Measurements from ENCODE around the gene HELZ2. TPM values are rescaled to one million over a fixed set of nuclear protein-coding genes. Genes with fewer than 3 reads are reported as not detected.
"Not testable (repeated sequence)": the region's sequence is repeated elsewhere in the genome, so short reads cannot be mapped to it uniquely, and the experiment has no call there.

HELZ2 gene
- polyA plus RNA-seq, 6 donors from 2014 or later, result 2.5 to 11.6 (median 9.3) TPM

DNA sequence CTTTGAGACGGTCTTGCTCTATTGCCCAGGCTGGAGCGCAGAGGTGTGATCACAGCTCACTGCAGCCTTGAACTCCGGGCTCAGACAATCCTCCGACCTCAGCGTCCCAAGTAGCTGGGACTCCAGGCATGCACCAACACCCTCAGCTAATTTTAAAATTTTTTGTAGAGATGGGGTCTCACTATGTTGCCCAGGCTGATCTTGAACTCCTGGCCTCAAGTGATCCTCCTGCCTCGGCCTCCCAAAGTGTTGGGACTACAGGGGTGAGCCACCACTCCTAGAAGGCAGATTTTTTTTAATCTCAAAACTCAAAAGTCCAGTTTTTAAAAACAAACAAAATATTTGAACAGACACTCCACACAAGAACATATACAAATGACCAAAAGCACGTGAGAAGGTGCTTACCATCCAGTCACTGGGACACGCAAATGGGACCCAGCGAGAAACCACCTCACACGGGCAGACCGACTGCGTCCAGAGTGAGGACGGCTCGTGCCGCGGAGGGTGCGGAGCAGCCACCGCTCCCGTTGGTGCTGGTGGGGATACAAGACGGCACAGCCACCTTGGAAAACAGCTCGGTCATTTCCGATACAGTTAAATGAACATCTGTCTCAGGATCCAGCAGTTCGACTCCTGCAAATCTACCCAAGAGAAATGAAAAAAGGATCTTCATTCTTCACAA is 8.5 kb upstream of the HELZ2 start:
- peaks cover 8 to 10% (median 9%) of the 10 kb centered on the region in 3 donors for H3K4me1 Mint-ChIP-seq
- peak overlapping the region in 1 of 6 donors; percentile 87 for H3K27ac Mint-ChIP-seq
- H3K4me3 Mint-ChIP-seq, result no peak overlapping the region
- no peaks in the 10 kb centered on the region for H3K36me3 Mint-ChIP-seq
- no peaks in the 10 kb centered on the region for H3K27me3 Mint-ChIP-seq
- DNase-seq, result no peak
- no peaks in the 10 kb centered on the region for H3K9me3 Mint-ChIP-seq
- ATAC-seq (ENCODE audit: low read depth in 2 of 2), result no peak

DNA sequence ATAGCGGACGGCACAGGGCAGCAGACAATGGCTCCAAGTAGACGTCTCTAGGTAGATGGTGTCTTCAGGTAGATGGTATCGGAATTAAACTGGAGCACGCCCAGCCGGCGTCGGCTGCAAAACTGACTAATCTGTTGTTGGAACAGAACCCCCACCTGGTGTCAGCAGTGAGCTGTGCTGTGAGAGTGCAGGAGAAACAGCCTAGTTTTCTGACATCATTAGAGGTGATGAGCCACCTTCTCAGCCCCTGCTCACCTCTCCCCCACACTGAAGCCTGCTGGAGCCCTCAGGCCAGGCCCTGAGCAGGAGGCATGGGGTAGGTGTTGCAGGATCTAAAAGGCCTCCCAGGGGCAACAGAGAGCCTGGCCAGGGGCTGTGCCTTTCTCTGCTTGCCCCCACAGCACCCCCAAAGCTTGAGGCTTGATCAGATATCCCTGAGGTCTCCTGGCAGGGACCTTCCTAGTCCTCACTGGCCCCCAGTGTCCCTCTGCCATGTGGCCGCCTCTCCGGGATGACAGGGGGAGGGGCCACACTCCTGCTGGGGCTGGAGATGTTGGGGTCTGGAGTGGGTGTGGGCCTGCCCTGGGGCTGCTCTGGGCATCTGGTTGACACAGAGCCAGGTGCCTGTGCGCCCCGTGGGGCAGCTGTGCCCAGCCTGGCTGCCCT is 6.9 kb upstream of the HELZ2 start:
- Mint-ChIP-seq H3K27ac (no peak overlapping the region), H3K4me3 (peak overlapping the region in 1 of 8 donors; percentile 22), H3K27me3 (no peaks in the 10 kb centered on the region), H3K36me3 (no peaks in the 10 kb centered on the region), H3K4me1 (peaks cover 7 to 11% (median 8%) of the 10 kb centered on the region in 3 donors), H3K9me3 (no peaks in the 10 kb centered on the region)
- DNase-seq, result peak; percentile 67
- ATAC-seq (ENCODE audit: low read depth in 2 of 2), result peak; percentile 97 to 98

DNA sequence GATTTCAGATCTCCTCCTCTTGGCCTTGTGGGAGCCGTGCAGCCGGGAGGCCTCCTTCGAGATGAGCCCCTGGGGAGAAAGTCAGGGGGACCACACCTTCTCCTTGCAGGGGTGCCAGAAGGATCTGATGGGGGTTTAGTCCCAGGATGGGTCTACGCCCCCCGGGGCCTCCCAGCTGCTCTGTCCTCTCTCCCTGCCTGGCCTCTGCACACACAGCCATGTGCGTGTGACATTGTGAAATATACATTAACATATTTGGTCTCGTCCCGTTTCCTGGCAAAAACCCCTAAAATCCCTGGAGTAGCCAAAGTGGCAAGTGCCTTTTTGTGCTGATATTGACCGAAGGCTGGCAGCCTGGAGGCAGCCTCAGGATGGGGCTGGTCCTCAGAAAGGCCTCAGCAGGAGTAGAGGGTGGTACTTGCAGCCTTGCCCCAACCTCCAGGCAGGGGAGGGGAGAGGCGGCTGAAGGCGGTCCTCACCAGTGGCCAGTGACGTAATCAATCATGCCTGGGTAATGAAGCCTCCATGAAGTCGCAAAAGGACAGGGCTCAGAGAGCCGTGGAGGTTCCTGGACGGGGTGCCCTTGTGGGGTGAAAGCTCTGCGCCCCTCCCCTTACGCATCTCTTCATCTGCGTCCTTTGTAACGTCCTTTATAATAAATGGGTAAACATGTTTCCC is 5.1 kb upstream of the HELZ2 start:
- DNase-seq (no peak), ATAC-seq (ENCODE audit: low read depth in 2 of 2) (no peak)
- H3K4me3 Mint-ChIP-seq, result peak overlapping the region in 1 of 8 donors; percentile 7
- H3K36me3 Mint-ChIP-seq, result no peaks in the 10 kb centered on the region
- peak overlapping the region in 1 of 6 donors; percentile 29 for H3K27ac Mint-ChIP-seq
- no peaks in the 10 kb centered on the region for H3K9me3 Mint-ChIP-seq
- no peaks in the 10 kb centered on the region for H3K27me3 Mint-ChIP-seq
- peaks cover 8 to 11% (median 9%) of the 10 kb centered on the region in 3 donors for H3K4me1 Mint-ChIP-seq

DNA sequence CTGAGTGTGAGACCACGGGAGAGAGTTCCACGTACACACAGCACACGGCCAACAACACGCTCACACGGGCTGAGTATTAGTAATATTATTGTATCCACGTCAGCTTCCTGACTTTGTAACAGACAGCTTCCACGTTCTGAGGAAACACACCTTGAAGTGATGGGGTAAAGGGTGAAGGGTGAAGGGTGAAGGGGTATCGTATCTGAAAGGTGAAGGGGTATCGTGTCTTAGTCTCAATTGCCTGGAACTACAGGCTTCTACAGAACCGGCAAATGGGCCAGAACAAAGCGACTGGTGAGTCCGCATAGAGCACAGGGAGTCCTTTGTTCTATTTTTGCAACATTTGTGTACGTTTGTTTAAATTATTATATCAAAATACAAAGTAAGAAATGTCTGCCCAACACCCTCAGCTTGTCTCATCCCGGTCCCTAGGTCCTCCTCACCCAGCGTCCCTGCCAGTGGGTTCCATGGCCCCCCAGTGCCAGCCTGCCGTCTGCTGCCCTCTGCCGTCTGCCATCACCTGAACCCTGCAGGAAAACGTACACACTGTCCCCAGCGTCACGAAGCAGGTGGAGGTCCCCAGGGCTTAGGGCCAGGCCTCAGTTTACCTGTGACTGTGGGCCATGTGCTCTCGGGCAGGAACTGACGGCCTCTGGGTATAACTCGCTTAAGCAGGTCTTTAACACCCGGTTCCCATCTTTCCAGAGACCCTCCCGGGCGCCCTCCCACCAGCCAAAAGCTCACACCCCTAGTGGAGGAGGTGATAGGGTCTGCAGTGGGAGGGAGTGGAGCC is 4.4 kb upstream of the HELZ2 start:
- no peaks in the 10 kb centered on the region for H3K27me3 Mint-ChIP-seq
- peak overlapping the region in 1 of 6 donors; percentile 44 for H3K27ac Mint-ChIP-seq

DNA sequence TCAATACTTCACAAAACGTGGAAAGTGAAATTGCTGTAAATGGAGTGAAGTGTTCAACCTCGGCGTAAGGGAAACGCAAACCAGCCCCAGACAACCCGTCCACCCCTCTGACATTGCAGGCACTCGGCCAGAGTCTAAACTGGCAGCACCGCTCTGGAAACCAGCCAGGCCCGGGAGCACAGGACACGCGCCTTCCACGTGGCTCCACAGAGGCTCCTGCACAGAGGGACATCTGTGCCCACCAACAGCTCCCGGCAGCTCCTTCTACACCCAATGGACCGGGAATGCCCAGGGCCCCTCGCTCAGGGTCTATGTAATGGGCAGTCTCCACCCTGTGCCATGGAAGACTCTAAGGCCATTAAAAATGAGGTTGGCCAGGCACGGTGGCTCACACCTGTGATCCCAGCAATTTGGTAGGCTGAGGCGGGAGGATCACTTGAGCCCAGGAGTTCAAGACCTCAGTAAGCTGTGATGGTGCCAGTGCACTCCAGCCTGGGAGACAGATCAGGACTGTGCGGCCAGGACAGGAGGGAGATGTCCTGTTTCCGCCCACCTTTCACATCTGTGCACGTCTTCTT is 3.4 kb upstream of the HELZ2 start:
- Mint-ChIP-seq H3K9me3 (no peaks in the 10 kb centered on the region), H3K27me3 (no peaks in the 10 kb centered on the region), H3K36me3 (no peaks in the 10 kb centered on the region), H3K27ac (no peak overlapping the region), H3K4me1 (peaks cover 11 to 17% (median 14%) of the 10 kb centered on the region in 3 donors), H3K4me3 (peak overlapping the region in 1 of 8 donors; percentile 42)
- no peak for DNase-seq
- ATAC-seq (ENCODE audit: low read depth in 2 of 2), result no peak

More for the DNA sequence above, 4.4 kb upstream of the HELZ2 start:
- Mint-ChIP-seq H3K36me3 (no peaks in the 10 kb centered on the region), H3K4me3 (no peak overlapping the region), H3K9me3 (no peaks in the 10 kb centered on the region), H3K4me1 (peaks cover 11 to 16% (median 12%) of the 10 kb centered on the region in 3 donors)
- DNase-seq (no peak), ATAC-seq (ENCODE audit: low read depth in 2 of 2) (no peak)

DNA sequence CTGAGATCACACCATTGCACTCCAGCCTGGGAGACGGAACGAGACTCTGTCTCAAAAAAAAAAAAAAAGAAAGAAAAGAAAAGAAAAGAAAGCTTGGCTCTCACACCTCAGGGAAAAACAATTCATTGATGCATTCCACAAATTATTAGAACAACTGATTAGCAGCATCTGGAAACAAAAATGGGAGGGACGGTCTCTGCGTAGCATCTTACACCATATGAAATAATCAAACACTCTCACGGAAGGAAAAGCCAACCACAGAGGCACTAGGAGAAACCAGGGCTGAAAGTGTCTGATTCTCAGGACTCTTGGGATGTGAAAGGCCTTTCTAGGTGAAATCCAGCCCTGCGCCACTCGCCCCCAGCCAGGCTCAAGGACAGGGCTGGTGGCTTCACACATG is 2.3 kb upstream of the HELZ2 start:
- Mint-ChIP-seq H3K27me3 (no peaks in the 10 kb centered on the region), H3K27ac (peak overlapping the region in 3 of 6 donors; percentile 0 to 32 (median 6)), H3K4me1 (peaks cover 11 to 17% (median 14%) of the 10 kb centered on the region in 3 donors), H3K4me3 (peak overlapping the region in 2 of 8 donors; percentile 50 to 72), H3K9me3 (no peaks in the 10 kb centered on the region), H3K36me3 (no peaks in the 10 kb centered on the region)
- DNase-seq (no peak), ATAC-seq (ENCODE audit: low read depth in 2 of 2) (no peak)

DNA sequence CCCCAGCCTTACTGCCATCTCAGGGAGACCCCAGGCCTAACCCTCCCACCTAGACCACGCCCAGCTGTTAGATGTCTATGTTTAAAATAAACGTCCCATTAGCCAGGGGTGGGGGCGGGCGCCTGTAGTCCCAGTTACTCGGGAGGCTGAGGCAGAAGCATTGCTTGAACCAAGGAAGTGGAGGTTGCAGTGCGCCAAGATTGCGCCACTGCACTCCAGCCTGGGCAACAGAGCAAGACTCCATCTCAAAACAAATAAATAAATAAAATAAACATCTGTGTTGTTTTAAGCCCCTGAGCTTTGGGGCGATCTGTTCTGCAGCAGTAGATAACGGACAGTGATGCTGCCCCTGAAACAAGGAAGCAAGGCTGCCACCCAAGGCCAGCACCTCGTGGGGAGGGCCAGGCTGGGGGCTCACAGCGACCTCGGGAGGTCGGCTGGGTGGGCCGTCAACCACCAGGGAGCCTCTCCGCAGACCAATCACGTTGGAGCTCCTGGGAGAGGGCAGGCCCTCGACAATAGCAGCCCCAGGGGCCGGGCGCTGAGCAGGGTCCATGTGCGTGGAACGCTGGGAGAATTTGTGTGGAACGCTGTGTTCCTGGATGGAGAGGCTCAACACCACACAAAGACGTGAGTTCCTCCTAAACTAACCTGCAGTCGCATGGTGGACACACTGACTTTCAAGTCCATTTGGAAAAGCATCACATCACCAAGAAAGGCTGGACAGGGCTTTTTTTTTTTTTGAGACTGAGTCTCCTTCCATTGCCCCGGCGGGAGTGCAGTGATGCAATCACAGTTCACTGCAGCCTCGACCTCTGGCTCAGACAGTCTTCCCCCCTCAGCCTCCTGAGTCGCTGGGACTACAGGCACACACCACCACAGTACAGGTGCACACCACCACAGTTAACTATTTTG is 1.0 kb upstream of the HELZ2 start:
- H3K9me3 Mint-ChIP-seq, result no peaks in the 10 kb centered on the region
- DNase-seq (no peak), ATAC-seq (ENCODE audit: low read depth in 2 of 2) (no peak)
- H3K4me3 Mint-ChIP-seq, result peak overlapping the region; percentile 47 to 87 (median 79)
- H3K27ac Mint-ChIP-seq, result peak overlapping the region in 4 of 6 donors; percentile 47 to 88 (median 72)
- H3K36me3 Mint-ChIP-seq, result no peaks in the 10 kb centered on the region
- peaks cover 4 to 12% (median 7%) of the 10 kb centered on the region in 3 donors for H3K4me1 Mint-ChIP-seq
- H3K27me3 Mint-ChIP-seq, result no peaks in the 10 kb centered on the region

DNA sequence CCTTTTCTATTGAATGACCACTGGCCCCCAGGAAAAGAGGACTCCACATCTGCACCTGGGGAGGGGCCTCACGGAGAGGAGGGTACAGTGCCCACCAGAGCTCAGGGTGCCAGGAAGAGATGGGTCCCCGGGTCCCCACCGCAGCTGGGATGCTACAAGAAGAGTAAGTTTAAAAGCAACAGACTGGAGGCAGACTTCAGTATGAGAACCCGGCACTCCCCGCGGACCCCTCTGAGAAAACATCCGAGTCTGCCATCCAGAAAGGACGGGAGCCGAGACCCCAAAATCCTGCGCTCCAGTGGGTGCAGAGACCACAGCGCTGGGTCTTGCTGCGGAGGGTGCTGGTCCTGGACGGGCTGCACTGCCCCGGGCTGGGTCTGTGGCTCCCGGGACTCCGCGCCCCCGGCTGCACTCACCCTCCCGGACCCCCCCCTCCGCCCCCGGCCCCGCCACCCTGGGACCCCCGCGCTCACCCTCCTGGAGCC is 350 bp downstream of the HELZ2 start:
- no peaks in the 10 kb centered on the region for H3K27me3 Mint-ChIP-seq
- peak; percentile 22 to 44 for ATAC-seq (ENCODE audit: low read depth in 2 of 2)
- H3K27ac Mint-ChIP-seq, result peak overlapping the region in 5 of 6 donors; percentile 44 to 96 (median 88)
- H3K9me3 Mint-ChIP-seq, result no peaks in the 10 kb centered on the region
- peaks cover 13 to 19% (median 18%) of the 10 kb centered on the region in 3 donors for H3K4me1 Mint-ChIP-seq
- DNase-seq, result no peak
- no peaks in the 10 kb centered on the region for H3K36me3 Mint-ChIP-seq
- peak overlapping the region; percentile 74 to 93 (median 87) for H3K4me3 Mint-ChIP-seq

DNA sequence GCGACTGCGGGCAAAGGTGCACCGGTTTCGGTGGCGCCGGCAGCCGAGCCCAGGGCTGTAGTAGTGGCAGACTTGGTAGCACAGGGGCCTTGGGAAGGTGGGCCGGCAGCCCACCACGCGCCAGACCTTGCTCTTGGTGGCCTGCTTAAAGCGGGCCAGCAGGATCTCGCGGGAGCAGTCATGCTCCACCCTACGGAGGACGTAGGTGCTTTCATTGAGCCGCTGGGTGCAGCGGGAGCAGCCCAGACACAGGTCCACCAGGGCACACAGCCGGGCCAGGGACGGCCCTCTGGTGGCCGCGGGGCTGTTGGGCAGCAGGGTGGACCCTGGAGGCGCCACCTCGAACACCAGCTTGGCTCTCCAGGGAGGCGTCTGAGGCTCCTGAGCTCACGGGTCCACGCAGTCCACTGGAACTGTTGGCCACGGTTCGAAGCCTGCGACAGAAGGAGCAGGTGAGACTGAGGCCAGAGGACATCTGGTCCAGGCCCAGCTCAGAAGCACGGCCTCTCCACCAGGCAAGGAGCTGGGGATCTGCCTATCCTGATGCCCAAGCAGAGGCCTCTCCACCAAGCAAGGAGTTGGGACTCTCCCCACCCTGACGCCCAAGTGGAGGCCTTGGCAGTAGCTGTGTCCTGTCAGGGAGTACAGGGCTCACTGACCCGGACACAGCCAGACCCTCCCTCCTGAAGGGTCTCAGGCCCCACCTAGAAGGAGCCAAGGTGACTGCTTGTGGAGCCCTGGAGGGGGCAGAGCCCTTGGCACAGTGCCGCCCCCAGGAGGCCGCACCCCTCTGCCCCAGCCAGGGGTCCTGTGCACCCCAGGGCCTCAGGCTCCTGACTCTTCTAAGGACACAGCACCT is 1.0 kb downstream of the HELZ2 start:
- H3K27me3 Mint-ChIP-seq, result no peaks in the 10 kb centered on the region
- DNase-seq (no peak), ATAC-seq (ENCODE audit: low read depth in 2 of 2) (no peak)
- H3K4me1 Mint-ChIP-seq, result peaks cover 16 to 22% (median 21%) of the 10 kb centered on the region in 3 donors
- H3K9me3 Mint-ChIP-seq, result no peaks in the 10 kb centered on the region
- H3K36me3 Mint-ChIP-seq, result no peaks in the 10 kb centered on the region
- peak overlapping the region in 5 of 6 donors; percentile 44 to 96 (median 88) for H3K27ac Mint-ChIP-seq
- H3K4me3 Mint-ChIP-seq, result peak overlapping the region; percentile 74 to 93 (median 87)

DNA sequence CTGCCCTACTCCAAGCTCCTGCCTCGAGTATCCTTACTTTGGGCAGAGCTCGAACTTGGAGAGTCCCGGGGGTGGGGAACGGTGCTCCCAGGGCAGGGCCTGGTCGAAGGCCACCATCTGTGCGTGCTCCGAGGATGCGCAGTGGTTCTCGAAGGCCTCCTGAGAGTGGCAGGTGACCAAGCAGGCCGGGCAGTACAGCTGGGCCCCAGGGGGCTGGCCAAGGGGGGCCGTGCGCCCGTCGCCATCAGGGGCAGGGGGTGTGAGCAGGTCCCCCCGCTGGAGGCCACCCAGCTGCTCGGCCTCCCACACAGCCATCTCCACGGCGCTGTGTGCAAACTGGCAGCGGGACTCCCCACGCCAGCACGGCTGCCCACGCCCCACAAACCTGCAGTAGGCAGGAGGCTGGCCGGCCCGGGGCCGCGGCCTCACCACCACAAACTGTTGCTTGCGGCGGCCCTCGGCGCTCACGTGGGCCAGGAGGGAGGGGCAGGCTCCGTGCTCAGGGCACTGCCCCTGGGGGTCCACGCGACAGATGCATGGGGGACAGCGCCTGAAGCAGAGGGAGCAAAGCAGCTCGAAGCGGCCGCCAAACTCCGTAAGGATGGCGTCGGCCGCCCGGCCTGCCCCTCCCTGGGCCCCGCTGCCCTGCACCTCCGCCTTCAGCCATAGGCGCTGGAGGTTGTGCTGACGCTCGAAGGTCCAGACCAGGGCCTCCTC is 1.8 kb downstream of the HELZ2 start:
- peak overlapping the region in 2 of 8 donors; percentile 25 to 87 for H3K4me3 Mint-ChIP-seq
- ATAC-seq (ENCODE audit: low read depth in 2 of 2) (no peak), DNase-seq (no peak)
- no peak overlapping the region for H3K27ac Mint-ChIP-seq
- H3K4me1 Mint-ChIP-seq, result peaks cover 24 to 30% (median 29%) of the 10 kb centered on the region in 3 donors
- H3K36me3 Mint-ChIP-seq, result no peaks in the 10 kb centered on the region
- H3K9me3 Mint-ChIP-seq, result no peaks in the 10 kb centered on the region
- H3K27me3 Mint-ChIP-seq, result no peaks in the 10 kb centered on the region

DNA sequence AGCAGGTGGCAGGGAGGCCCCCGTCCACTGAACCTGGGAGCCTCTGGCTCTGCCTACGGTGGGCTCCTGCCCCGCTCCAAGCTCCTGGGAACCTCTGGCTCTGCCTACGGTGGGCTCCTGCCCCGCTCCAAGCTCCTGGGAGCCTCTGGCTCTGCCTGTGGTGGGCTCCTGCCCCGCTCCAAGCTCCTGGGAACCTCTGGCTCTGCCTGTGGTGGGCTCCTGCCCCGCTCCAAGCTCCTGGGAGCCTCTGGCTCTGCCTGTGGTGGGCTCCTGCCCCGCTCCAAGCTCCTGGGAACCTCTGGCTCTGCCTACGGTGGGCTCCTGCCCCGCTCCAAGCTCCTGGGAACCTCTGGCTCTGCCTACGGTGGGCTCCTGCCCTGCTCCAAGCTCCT is 3.0 kb downstream of the HELZ2 start:
- not testable (repeated sequence) for DNase-seq

More for the DNA sequence above, 3.0 kb downstream of the HELZ2 start:
- H3K36me3 Mint-ChIP-seq; H3K4me3 Mint-ChIP-seq; H3K27me3 Mint-ChIP-seq; H3K27ac Mint-ChIP-seq; ATAC-seq (ENCODE audit: low read depth in 2 of 2); H3K9me3 Mint-ChIP-seq: not testable (repeated sequence)
- H3K4me1 Mint-ChIP-seq, result peaks cover 26 to 35% (median 28%) of the 10 kb centered on the region in 3 donors

Data from naive B cell (primary cell).